A172 (cell line): ENCODE data around the gene NTRK1. TPM values are rescaled to one million over a fixed set of nuclear protein-coding genes. Genes with fewer than 3 reads are reported as not detected.

Experiments
- DNase-seq: peaks from one replicate; pipeline ENCODE4 v3.0.0-alpha.2; 2015; ENCODE audit warnings: low spot score
- total RNA-seq: library from RNA; depleted of rRNA; stranded (reverse); fragments of >200 nt; shearing (Covaris generic); gene quantifications from 2 replicates; pipeline ENCODE4 v1.2.3, GENCODE V29; 2014

Gene NTRK1
- total RNA-seq, 1 experiment from 2014 or later: 0.16 TPM

GRCh38 chr1:156857532-156857931 lies 3.1 kb upstream of the NTRK1 start:
- DNase-seq: no peak

GRCh38 chr1:156858555-156858956 lies 2.1 kb upstream of the NTRK1 start:
- no peak for DNase-seq

GRCh38 chr1:156858959-156859522 lies 1.6 kb upstream of the NTRK1 start, which contains the start of gene INSRR:
TSS of gene INSRR (minus strand) at chr1:156859117. CDS start at chr1:156858621, 496 bp downstream.
- DNase-seq: no peak

GRCh38 chr1:156859523-156860112 lies 1.0 kb upstream of the NTRK1 start:
- DNase-seq: no peak

GRCh38 chr1:156860113-156860627 lies 495 bp upstream of the NTRK1 start:
- DNase-seq: peak; percentile 30

GRCh38 chr1:156862584-156862983 lies 1.9 kb downstream of the NTRK1 start:
- DNase-seq: no peak

GRCh38 chr1:156862997-156863599 lies 2.4 kb downstream of the NTRK1 start:
- no peak for DNase-seq

- no peak for DNase-seq
Measured at GRCh38 chr1:156863631-156864030, 3.0 kb downstream of the NTRK1 start.

- no peak for DNase-seq
Measured at GRCh38 chr1:156864796-156865195, 4.1 kb downstream of the NTRK1 start.

- no peak for DNase-seq
Measured at GRCh38 chr1:156865258-156865657, 4.6 kb downstream of the NTRK1 start.

- DNase-seq: no peak
Measured at GRCh38 chr1:156865865-156866248, 5.2 kb downstream of the NTRK1 start.

GRCh38 chr1:156866249-156866909 lies 5.7 kb downstream of the NTRK1 start:
- no peak for DNase-seq

- DNase-seq: no peak
Measured at GRCh38 chr1:156868341-156868740, 7.7 kb downstream of the NTRK1 start.

- DNase-seq: no peak
Measured at GRCh38 chr1:156869455-156869854, 8.8 kb downstream of the NTRK1 start.

- DNase-seq: no peak
Measured at GRCh38 chr1:156873659-156874058, 13.0 kb downstream of the NTRK1 start.

- no peak for DNase-seq
Measured at GRCh38 chr1:156874142-156874541, 13.5 kb downstream of the NTRK1 start.

GRCh38 chr1:156874572-156875340 lies 14.1 kb downstream of the NTRK1 start:
- DNase-seq: no peak

- DNase-seq: no peak
Measured at GRCh38 chr1:156875341-156875615, 14.6 kb downstream of the NTRK1 start.

GRCh38 chr1:156876281-156876680 lies 15.6 kb downstream of the NTRK1 start:
- no peak for DNase-seq

- DNase-seq: no peak
Measured at GRCh38 chr1:156877433-156878170, 16.9 kb downstream of the NTRK1 start.

- no peak for DNase-seq
Measured at GRCh38 chr1:156879876-156880275, 19.2 kb downstream of the NTRK1 start.
